Measurements from ENCODE around the gene GLOD4.

DNA sequence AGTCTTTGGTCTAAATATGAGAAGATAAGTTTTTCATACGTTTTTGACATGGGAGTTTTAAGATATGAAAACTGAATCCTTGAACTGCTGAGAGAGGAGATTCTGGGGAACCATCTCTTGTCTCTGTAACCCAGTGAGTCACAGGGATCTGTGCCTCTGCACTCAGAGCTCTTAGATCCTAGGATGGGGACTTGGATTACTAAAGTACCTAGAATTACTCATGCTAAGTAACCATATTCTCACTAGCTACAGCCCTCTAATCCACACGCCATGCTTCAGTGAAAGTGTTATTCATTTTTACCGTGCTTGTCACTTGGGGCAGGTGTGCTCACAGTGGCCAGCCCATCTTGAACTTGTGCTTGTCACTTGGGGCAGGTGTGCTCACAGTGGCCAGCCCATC is 2.1 kb upstream of the GLOD4 start:
- TF ChIP-seq, protein P1, sequence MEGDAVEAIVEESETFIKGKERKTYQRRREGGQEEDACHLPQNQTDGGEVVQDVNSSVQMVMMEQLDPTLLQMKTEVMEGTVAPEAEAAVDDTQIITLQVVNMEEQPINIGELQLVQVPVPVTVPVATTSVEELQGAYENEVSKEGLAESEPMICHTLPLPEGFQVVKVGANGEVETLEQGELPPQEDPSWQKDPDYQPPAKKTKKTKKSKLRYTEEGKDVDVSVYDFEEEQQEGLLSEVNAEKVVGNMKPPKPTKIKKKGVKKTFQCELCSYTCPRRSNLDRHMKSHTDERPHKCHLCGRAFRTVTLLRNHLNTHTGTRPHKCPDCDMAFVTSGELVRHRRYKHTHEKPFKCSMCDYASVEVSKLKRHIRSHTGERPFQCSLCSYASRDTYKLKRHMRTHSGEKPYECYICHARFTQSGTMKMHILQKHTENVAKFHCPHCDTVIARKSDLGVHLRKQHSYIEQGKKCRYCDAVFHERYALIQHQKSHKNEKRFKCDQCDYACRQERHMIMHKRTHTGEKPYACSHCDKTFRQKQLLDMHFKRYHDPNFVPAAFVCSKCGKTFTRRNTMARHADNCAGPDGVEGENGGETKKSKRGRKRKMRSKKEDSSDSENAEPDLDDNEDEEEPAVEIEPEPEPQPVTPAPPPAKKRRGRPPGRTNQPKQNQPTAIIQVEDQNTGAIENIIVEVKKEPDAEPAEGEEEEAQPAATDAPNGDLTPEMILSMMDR (conservative IDR thresholded peaks at IDR 0.05 in 1 of 2, IDR thresholded peaks at IDR 0.05 in 1 of 2; ENCODE audit: low read depth in 1 of 2, low read length in 2 of 2), result no peak
- no peak for TF ChIP-seq EZH2 (IDR thresholded peaks at IDR 0.05; ENCODE audit: low read length, missing control alignments)

All from fibroblast of lung (primary cell).